ENCODE data around the gene KCNH2. TPM values are rescaled to one million over a fixed set of nuclear protein-coding genes. Genes with fewer than 3 reads are reported as not detected.

The KCNH2 gene
- total RNA-seq, 1 donor from 2014 or later, result 1.9 TPM

DNA sequence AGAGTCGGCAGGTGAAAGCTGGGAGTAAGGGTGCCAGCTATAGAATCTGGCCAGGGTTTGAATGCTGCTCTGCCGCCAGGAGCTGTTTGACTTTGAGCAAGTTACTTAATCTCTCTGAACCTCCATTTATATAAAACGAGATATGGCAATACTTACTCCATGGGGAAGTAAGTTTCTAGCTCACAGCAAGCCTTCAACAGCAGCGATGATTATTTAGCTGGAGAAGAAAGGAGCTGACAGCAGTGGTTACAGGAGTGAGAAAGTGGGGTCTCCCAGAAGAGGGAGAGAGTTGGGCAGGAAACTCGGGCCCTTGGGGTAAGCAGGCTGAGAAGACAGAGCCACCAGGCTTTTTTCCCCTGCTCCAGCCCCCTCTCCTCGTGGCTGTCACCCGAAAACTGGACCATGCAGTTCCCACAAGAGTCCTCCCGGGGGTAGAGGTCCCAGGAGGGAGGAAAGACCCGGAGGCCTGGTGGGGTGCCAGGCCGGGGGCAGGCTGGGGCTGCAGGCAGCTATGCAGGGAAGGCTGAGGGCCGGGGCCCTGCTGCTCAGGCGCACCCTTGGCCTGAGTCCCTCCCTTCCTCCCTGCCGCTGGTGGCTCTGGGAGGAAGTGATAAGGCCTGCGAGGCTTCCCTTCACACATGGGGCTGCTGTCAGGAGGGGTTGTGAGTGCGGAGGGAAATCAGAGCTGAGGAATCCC lies 16.2 kb upstream of the KCNH2 start:
- no peak overlapping the region for H3K4me3 ChIP-seq (ENCODE audit: low read depth, low read length)
- DNase-seq (ENCODE audit: low read depth), result no peak
- TF ChIP-seq, protein P1, sequence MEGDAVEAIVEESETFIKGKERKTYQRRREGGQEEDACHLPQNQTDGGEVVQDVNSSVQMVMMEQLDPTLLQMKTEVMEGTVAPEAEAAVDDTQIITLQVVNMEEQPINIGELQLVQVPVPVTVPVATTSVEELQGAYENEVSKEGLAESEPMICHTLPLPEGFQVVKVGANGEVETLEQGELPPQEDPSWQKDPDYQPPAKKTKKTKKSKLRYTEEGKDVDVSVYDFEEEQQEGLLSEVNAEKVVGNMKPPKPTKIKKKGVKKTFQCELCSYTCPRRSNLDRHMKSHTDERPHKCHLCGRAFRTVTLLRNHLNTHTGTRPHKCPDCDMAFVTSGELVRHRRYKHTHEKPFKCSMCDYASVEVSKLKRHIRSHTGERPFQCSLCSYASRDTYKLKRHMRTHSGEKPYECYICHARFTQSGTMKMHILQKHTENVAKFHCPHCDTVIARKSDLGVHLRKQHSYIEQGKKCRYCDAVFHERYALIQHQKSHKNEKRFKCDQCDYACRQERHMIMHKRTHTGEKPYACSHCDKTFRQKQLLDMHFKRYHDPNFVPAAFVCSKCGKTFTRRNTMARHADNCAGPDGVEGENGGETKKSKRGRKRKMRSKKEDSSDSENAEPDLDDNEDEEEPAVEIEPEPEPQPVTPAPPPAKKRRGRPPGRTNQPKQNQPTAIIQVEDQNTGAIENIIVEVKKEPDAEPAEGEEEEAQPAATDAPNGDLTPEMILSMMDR (conservative IDR thresholded peaks at IDR 0.05; ENCODE audit: low read depth, low read length), result no peak

DNA sequence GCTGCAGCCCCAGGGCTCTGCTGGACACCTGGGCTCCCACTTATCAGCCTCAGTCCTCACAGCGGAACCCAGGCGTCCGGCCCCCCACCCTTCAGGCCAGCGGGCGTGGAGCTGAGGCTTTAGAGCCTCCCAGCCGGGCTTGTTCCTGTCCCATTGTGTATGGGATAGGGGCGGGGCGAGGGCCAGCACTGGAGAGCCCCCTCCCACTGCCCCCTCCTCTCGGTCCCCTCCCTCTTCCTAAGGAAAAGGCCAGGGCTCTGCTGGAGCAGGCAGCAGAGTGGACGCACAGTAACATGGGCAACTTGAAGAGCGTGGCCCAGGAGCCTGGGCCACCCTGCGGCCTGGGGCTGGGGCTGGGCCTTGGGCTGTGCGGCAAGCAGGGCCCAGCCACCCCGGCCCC lies 15.4 kb upstream of the KCNH2 start:
- H3K4me3 ChIP-seq (ENCODE audit: low read depth, low read length), result no peak overlapping the region
- TF ChIP-seq, protein P1 (conservative IDR thresholded peaks at IDR 0.05; ENCODE audit: low read depth, low read length), result no peak
- DNase-seq (ENCODE audit: low read depth), result no peak

DNA sequence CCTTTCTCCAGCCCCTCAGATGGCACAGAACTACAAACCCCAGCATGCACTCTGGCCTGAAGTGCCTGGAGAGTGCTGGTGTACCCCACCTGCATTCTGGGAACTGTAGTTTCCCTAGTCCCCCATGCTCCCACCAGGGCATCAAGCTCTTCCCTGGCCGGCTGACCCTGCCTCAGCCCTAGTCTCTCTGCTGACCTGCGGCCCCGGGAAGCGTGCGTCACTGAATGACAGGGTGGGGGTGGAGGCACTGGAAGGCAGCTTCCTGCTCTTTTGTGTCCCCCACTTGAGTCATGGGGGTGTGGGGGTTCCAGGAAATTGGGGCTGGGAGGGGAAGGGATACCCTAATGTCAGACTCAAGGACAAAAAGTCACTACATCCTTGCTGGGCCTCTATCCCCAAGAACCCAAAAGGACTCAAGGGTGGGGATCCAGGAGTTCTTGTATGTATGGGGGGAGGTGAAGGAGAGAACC lies 14.7 kb upstream of the KCNH2 start:
- DNase-seq (ENCODE audit: low read depth), result no peak
- TF ChIP-seq, protein P1 (conservative IDR thresholded peaks at IDR 0.05; ENCODE audit: low read depth, low read length), result no peak
- no peak overlapping the region for H3K4me3 ChIP-seq (ENCODE audit: low read depth, low read length)

DNA sequence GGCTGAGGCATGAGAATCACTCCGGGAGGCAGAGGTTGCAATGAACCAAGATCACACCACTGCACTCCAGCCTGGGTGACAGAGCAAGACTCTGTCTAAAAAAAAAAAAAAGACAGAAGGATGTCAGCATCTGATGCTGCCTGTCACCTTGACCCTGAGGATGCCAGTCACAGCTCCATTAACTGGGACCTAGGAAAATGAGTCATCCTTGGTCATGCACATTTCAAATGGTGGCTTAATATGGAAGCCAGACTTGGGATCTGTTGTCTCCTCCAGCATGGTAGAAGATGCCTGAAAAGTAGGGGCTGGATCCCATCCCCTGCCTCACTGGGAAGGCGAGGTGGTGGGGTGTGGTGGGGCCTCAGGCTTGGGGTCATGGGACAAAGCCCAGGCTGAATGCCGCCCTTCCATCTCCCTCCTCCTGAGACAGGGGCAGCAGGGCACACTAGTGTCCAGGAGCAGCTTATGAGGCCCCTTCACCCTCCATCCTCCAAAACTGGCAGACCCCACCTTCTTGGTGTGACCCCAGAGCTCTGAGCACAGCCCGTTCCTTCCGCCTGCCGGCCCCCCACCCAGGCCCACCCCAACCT lies 14.0 kb upstream of the KCNH2 start:
- DNase-seq (ENCODE audit: low read depth), result no peak
- TF ChIP-seq, protein P1 (conservative IDR thresholded peaks at IDR 0.05; ENCODE audit: low read depth, low read length), result no peak
- H3K4me3 ChIP-seq (ENCODE audit: low read depth, low read length), result no peak overlapping the region

DNA sequence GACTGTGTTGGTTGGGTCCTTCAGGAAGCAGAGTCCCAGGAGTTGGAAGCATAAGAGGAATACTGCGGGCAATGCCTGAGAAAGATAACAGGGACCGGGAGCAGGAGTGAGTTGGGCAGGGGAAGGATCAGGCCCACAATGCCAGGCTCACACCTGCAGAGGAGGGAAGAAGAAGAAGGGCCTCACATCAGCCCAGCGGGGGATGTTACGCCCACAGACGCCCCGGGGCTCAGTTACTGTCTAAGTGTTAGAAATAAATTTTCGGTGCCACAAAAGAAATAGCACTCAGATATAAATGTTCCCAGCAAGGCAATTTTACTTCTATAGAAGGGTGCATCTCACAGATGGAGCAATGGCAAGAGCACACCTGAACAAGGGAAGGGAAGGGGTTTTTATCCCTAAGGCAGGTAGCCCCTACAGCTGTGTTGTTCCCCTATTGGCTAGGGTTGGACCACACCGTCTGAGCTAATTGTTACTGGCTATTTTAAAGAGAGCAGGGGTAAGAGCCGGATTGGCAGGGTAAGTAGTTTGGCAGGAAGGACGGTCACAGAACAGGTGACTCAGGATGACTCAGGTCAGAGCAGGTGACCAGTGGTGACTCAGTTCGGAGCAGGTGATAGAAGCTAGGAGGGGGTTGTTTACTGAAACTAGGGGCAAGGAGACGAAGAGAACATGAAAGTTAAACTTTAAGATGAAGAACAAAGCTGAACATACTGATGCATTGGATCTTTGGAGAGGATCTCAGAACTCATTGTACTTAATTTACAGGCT lies 12.5 kb upstream of the KCNH2 start, which contains the start of gene NOS3:
TSS of gene NOS3 (plus strand) at position 602 of the 771 bp plus-strand sequence. CDS start 2,787 bp downstream, outside the sequence.
- DNase-seq (ENCODE audit: low read depth), result no peak
- no peak within 1 kb of the TSS for H3K4me3 ChIP-seq (ENCODE audit: low read depth, low read length)
- TF ChIP-seq, protein P1 (conservative IDR thresholded peaks at IDR 0.05; ENCODE audit: low read depth, low read length), result no peak

DNA sequence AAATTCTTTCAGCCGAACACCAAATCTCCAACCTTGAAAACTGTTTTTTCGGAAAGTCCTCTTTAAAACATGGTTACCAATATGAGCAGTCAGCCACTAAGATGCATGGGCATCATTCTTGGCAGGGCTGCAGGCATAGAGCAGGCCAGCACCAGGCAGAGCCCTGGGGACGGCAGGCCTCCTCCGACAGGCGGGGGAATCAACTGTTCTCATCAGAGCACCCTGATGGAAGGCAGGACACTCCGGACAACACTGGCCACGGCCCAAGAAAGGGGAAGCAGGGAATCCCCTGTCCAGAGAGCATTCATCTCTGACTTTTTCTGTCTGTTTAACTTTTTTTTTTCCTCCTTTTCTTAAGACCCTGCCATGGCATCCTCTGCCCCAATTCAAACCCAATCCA lies 11.3 kb upstream of the KCNH2 start:
- TF ChIP-seq, protein P1 (conservative IDR thresholded peaks at IDR 0.05; ENCODE audit: low read depth, low read length), result no peak
- no peak for DNase-seq (ENCODE audit: low read depth)
- H3K4me3 ChIP-seq (ENCODE audit: low read depth, low read length), result no peak overlapping the region
